ENCODE data around the gene CCP110.

The CCP110 gene

GRCh38 chr16:19563377-19563776, 39.6 kb downstream of the CCP110 start:
- Histone ChIP-seq H3K36me3 (ENCODE audit: low read depth) (peaks cover 6% of the 10 kb centered on the region), H3K27me3 (ENCODE audit: insufficient read depth, poor library complexity, severe bottlenecking) (no peaks in the 10 kb centered on the region), H3K4me1 (ENCODE audit: insufficient read depth, poor library complexity, severe bottlenecking) (no peaks in the 10 kb centered on the region), H3K4me3 (ENCODE audit: severe bottlenecking) (no peak overlapping the region), H3K9me3 (ENCODE audit: severe bottlenecking) (no peaks in the 10 kb centered on the region), H3K27ac (ENCODE audit: poor library complexity, severe bottlenecking) (no peak overlapping the region)
- ATAC-seq (ENCODE audit: low read depth) = no peak
- DNase-seq (ENCODE audit: low spot score) = no peak
- TF ChIP-seq, protein P1, sequence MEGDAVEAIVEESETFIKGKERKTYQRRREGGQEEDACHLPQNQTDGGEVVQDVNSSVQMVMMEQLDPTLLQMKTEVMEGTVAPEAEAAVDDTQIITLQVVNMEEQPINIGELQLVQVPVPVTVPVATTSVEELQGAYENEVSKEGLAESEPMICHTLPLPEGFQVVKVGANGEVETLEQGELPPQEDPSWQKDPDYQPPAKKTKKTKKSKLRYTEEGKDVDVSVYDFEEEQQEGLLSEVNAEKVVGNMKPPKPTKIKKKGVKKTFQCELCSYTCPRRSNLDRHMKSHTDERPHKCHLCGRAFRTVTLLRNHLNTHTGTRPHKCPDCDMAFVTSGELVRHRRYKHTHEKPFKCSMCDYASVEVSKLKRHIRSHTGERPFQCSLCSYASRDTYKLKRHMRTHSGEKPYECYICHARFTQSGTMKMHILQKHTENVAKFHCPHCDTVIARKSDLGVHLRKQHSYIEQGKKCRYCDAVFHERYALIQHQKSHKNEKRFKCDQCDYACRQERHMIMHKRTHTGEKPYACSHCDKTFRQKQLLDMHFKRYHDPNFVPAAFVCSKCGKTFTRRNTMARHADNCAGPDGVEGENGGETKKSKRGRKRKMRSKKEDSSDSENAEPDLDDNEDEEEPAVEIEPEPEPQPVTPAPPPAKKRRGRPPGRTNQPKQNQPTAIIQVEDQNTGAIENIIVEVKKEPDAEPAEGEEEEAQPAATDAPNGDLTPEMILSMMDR (IDR thresholded peaks at IDR 0.05; ENCODE audit: poor library complexity, severe bottlenecking) = no peak

DNA sequence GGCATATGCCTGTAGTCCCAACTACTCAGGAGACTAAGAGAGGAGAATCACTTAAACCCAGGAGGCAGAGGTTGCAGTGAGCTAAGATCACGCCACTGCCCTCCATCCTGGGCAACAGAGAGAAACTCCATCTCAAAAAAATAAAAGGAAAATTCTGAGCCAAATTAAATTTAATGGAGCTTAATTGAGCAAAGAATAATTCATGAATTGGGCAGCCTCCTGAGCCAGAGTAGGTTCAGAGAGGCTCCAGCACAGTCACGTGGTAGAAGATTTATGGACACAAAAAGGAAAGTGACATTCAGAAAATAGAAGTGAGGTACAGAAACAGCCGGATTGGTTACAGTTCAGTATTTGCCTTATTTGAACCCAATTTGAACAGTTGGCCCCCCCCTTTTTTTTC, 42.6 kb downstream of the CCP110 start:
- no peak overlapping the region for H3K27ac ChIP-seq (ENCODE audit: poor library complexity, severe bottlenecking)
- no peaks in the 10 kb centered on the region for H3K9me3 ChIP-seq (ENCODE audit: severe bottlenecking)
- DNase-seq (ENCODE audit: low spot score) (no peak), ATAC-seq (ENCODE audit: low read depth) (no peak)
- peaks cover 11% of the 10 kb centered on the region for H3K36me3 ChIP-seq (ENCODE audit: low read depth)
- TF ChIP-seq, protein P1 (IDR thresholded peaks at IDR 0.05; ENCODE audit: poor library complexity, severe bottlenecking) = no peak
- H3K27me3 ChIP-seq (ENCODE audit: insufficient read depth, poor library complexity, severe bottlenecking) = no peaks in the 10 kb centered on the region
- no peaks in the 10 kb centered on the region for H3K4me1 ChIP-seq (ENCODE audit: insufficient read depth, poor library complexity, severe bottlenecking)
- H3K4me3 ChIP-seq (ENCODE audit: severe bottlenecking) = no peak overlapping the region

DNA sequence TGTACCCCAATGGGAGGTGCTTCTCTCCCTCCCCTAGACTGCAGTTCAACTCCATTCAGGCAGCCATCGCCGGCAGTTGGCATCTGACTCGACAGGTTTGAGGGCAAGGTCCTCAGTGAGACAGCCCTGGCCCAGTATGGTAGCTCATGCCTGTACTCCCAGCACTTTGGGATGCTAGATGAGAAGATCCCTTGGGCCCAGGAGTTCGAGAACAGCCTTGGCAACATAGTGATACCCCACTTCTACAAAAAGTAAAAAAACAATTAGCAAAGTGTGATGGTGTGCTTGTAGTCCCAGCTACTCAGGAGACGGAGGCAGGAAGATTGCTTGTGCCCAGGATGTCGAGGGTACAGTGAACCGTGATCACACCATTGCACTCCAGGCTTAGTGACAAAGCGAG, 43.8 kb downstream of the CCP110 start:
- H3K36me3 ChIP-seq (ENCODE audit: low read depth) = peaks cover 11% of the 10 kb centered on the region
- TF ChIP-seq, protein P1 (IDR thresholded peaks at IDR 0.05; ENCODE audit: poor library complexity, severe bottlenecking) = no peak
- H3K4me3 ChIP-seq (ENCODE audit: severe bottlenecking) = no peak overlapping the region
- no peak for ATAC-seq (ENCODE audit: low read depth)
- no peak for DNase-seq (ENCODE audit: low spot score)
- no peaks in the 10 kb centered on the region for H3K9me3 ChIP-seq (ENCODE audit: severe bottlenecking)
- no peaks in the 10 kb centered on the region for H3K4me1 ChIP-seq (ENCODE audit: insufficient read depth, poor library complexity, severe bottlenecking)
- no peaks in the 10 kb centered on the region for H3K27me3 ChIP-seq (ENCODE audit: insufficient read depth, poor library complexity, severe bottlenecking)
- no peak overlapping the region for H3K27ac ChIP-seq (ENCODE audit: poor library complexity, severe bottlenecking)

- TF ChIP-seq, protein P1 (IDR thresholded peaks at IDR 0.05; ENCODE audit: poor library complexity, severe bottlenecking) = no peak
- Histone ChIP-seq H3K9me3 (ENCODE audit: severe bottlenecking) (no peaks in the 10 kb centered on the region), H3K27ac (ENCODE audit: poor library complexity, severe bottlenecking) (no peak overlapping the region), H3K27me3 (ENCODE audit: insufficient read depth, poor library complexity, severe bottlenecking) (no peaks in the 10 kb centered on the region), H3K4me3 (ENCODE audit: severe bottlenecking) (no peak overlapping the region), H3K36me3 (ENCODE audit: low read depth) (peaks cover 15% of the 10 kb centered on the region), H3K4me1 (ENCODE audit: insufficient read depth, poor library complexity, severe bottlenecking) (no peaks in the 10 kb centered on the region)
- DNase-seq (ENCODE audit: low spot score) (no peak), ATAC-seq (ENCODE audit: low read depth) (no peak)
These were observed 50.3 kb downstream of the CCP110 start for GRCh38 chr16:19573997-19574396.

GRCh38 chr16:19574615-19575014, 50.9 kb downstream of the CCP110 start:
- DNase-seq (ENCODE audit: low spot score) = no peak
- Histone ChIP-seq H3K27ac (ENCODE audit: poor library complexity, severe bottlenecking) (no peak overlapping the region), H3K27me3 (ENCODE audit: insufficient read depth, poor library complexity, severe bottlenecking) (no peaks in the 10 kb centered on the region), H3K4me3 (ENCODE audit: severe bottlenecking) (no peak overlapping the region), H3K4me1 (ENCODE audit: insufficient read depth, poor library complexity, severe bottlenecking) (no peaks in the 10 kb centered on the region), H3K36me3 (ENCODE audit: low read depth) (peaks cover 15% of the 10 kb centered on the region), H3K9me3 (ENCODE audit: severe bottlenecking) (no peaks in the 10 kb centered on the region)
- TF ChIP-seq, protein P1 (IDR thresholded peaks at IDR 0.05; ENCODE audit: poor library complexity, severe bottlenecking) = no peak
- ATAC-seq (ENCODE audit: low read depth) = no peak
